GM12872 (cell line): ENCODE measurements around the gene TULP4.

Source experiments
- TF ChIP-seq, protein P1 (sequence below): IDR thresholded peaks from 3 replicates; pipeline ENCODE4 v1.5.1; 2011; ENCODE audit warnings: low read depth, mild to moderate bottlenecking, low read length, moderate library complexity; ENCODE audit not compliant: insufficient read depth

The TULP4 gene

DNA sequence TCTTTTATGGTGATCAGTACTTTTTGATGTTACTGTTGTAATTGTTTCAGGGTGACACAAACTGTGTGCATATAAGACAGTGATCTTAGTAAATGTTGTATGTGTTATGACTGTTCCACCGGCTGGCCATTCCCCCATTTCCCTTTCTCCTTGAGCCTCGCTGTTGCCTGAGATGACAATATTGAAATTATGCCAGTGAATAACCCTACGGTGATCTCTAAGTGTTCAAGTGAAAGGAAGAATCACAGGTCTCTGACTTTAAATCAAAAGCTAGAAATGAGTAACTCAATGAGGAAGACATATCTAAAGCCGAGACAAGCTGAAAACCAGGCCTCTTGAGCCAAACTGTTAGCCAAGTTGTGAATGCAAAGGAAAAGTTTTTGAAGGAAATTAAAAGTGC, 32.3 kb downstream of the TULP4 start:
- TF ChIP-seq, protein P1, sequence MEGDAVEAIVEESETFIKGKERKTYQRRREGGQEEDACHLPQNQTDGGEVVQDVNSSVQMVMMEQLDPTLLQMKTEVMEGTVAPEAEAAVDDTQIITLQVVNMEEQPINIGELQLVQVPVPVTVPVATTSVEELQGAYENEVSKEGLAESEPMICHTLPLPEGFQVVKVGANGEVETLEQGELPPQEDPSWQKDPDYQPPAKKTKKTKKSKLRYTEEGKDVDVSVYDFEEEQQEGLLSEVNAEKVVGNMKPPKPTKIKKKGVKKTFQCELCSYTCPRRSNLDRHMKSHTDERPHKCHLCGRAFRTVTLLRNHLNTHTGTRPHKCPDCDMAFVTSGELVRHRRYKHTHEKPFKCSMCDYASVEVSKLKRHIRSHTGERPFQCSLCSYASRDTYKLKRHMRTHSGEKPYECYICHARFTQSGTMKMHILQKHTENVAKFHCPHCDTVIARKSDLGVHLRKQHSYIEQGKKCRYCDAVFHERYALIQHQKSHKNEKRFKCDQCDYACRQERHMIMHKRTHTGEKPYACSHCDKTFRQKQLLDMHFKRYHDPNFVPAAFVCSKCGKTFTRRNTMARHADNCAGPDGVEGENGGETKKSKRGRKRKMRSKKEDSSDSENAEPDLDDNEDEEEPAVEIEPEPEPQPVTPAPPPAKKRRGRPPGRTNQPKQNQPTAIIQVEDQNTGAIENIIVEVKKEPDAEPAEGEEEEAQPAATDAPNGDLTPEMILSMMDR, result no peak

DNA sequence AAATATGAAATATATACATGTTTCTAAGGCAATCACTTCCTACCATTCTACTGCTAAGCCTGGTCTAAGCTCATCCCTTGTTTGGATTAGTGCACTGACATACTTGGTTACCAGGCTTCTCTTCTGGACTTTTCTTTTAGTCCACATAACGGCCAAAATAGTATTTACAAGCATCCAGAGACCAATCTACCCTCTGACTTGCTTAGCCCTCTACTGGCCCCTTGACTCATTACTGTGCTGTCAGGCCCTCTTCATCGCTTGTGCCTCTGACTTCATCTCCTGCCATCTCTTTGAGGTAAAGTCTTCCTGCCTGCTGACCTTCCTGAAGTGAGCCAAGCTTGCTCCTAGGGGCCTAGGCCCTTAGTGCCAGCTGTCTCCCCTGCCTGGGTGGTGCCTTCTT, 35.1 kb downstream of the TULP4 start:
- TF ChIP-seq, protein P1, result 0 out of 3 replicates have a peak, but pooled peaks have one; percentile 24

DNA sequence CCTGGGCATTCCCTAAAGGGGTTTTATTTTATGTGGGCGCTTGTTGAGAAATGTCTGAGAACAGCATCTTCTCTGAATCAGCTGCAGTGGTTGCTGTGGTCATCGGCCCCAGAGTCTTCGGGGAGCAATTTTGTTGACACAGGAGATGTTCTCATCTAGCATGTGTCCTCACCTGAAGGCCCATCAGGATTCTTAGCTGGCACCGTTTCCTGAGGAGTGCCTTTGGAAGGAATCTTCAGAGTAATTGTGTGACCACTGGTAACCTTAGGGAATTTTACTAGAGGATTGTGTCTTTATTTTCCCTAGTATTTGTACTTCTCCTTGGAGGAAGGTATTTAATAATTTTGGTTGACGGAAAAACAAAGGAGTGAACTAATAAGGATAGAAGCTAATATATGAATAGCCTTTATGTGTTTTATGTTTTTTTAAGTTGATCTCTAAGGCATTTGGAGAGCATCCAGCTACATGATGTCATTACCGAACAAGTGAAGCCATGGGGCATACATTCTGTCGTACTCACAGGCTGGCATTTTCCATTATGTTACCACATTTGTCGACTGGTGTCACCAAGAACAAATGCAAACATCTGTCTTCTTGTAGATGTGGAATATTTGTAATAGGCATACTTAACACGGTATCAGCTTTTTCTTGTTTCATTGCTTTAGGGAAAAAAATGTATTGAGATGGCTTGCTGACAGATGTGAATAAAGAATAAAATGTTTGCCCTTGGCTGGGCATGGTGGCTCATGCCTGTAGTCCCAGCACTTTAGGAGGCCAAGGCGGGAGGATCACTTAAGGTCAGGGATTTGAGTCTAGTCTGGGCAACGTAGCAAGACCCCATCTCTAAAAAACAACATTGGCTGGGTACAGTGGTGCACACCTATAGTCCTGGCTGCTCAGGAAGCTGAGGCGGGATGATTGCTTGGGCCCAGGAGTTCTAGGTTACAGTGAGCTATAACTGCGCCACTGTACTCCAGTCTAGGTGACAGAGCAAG, 41.9 kb downstream of the TULP4 start:
- TF ChIP-seq, protein P1, result no peak

DNA sequence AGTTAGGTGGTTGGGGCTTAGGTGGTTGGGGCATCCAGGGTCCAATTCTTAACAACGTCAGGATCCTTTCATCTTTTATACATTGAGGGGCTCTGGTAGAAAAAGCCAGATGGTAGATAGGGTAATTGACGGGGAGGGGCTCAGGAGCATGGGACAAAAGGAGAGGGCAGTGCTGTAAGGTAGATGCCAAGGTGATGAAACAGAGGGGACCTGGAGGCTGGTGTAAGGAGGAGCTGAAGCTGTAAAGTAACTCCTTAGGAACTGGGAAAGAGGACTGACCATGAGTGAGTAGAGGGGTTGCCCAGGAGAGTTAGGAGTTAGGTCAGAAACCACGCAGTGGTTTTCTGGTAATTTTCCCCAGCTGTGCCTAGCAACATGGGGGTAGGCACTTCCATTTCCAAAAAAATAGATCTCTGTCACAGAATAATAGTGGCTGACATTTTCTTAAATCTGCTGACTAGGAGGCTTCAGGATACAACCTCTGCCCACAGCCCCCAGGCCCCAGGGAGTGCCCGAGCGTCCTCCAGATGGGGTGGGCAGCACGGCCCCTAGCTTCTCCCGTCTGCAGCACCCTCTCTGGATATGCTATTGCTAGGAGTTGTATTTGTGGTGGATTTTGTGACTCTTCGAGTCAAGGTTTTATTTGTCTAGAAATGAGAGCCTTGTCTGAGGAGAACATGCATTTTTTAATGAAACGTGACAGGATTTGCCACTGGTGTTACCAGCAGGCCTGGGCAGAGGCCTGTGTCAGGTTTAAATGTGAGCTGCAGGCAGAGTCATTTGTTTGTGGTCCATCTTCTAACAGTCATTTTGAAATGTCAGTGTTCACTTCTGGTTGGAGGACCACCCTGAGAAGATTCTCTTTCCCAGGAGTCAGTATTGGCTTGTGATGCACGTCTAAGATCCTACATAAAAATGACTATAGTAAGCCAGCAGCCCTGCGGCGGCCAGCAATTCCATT, 44.6 kb downstream of the TULP4 start:
- TF ChIP-seq, protein P1, result no peak

DNA sequence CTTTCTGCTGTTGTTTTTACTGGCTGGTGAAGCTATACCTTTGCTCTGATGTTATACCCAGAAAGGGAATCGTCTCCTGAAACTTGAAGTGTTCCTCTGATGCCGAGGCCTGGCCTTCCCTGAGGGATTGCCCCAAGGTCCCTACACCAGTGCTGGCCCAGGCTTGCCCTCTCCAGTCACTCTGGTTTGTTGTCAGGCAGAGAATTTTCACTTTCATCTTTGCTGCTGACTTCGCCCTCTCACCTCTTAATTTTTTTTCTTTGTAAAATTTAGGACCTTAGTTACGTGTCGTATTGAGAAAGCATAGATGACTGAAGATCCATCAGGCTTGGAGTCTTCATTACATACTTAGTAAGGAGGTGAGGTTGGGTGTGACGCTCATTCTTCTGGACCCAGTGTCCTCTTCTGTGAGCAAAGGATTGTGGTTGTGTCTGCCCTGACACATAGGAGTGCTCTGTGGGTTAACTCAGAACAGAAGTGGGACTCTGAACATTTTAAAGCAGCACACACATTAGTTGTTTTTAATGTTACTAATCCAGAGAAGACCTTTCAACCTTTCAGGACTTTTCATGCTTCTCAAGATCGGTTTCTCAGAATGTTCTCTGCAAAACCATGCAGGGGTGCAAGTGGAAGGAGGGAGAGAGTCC, 45.4 kb downstream of the TULP4 start:
- TF ChIP-seq, protein P1, result no peak

DNA sequence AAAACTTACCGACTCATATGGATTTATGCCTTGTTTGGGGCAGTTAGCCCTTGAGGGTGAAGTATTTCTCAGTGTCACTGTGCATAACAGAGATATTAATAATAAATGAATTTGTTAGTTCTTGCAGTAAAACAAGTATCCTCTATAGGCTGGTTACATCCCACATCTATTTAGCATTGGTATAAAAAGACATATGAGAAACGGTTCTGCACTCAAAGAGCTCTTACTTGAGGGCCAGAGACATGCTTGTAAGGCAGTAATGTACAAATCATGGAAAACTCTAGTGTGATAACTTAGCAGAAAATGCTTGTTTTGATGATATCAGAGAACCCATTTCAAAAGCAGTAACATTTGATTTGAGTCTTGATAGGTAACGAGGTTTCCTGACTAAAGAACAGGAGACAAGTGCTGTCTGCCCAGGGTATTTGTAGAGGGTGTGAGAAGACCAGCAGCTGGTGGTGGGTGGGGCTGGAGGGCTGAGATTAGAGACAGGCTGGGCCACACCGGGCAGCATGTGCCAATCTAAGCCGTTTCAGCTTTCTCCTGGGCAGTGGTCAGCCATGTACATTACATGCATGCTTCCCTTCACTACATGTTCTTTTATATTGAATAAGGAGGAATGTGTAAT, 46.3 kb downstream of the TULP4 start:
- TF ChIP-seq, protein P1, result no peak
